H1 (cell line): ENCODE results near the gene RAI14. TPM values are rescaled to one million over a fixed set of nuclear protein-coding genes. Genes with fewer than 3 reads are reported as not detected.
A peak's percentile ranks its signal among the peaks of the same experiment; 100 is the strongest.

ENCODE experiments used
- CTCF ChIA-PET: fragments of 300-600 bp; sonication (Branson Sonifier 250); formaldehyde crosslinking; loops from one replicate; lab custom pipeline; 2021; ENCODE audit not compliant: partially characterized antibody; lab: Charles Lee
- POLR2A ChIA-PET: fragments of 300-600 bp; sonication (Branson Sonifier 250); formaldehyde crosslinking; loops from one replicate; lab custom pipeline; 2021; ENCODE audit warnings: inconsistent platforms; ENCODE audit not compliant: partially characterized antibody; lab: Charles Lee
- DNase-seq, 2 experiments: peaks; one replicate each; pipeline versions ENCODE4 v3.0.0 to v3.0.0-alpha.2; 2010 to 2022; ENCODE audit warnings: low spot score in 2 of 2, low read depth in 1 of 2, mixed read lengths in 1 of 2
- FAIRE-seq: peaks from 2 replicates; lab custom pipeline; 2011; peaks lifted over from hg19 to GRCh38; lab: Jason Lieb, UNC
- H2AFZ ChIP-seq: 2 replicates; pipeline ENCODE4 v1.8.1; 2012; ENCODE audit warnings: low read length, inconsistent platforms
- H2AK5ac ChIP-seq: 2 replicates; pipeline ENCODE4 v1.6.1; 2013; ENCODE audit warnings: low read depth, low read length
- H2BK120ac ChIP-seq: replicated peaks from 2 replicates; pipeline ENCODE3; 2013; ENCODE audit warnings: low read depth, low read length, inconsistent platforms
- H2BK12ac ChIP-seq: 2 replicates; pipeline ENCODE4 v1.6.1; 2013; ENCODE audit warnings: low read depth, low read length
- H2BK15ac ChIP-seq: 2 replicates; pipeline ENCODE4 v1.6.1; 2013; ENCODE audit warnings: low read length
- H2BK20ac ChIP-seq: 2 replicates; pipeline ENCODE4 v1.6.1; 2013; ENCODE audit warnings: low read length
- H2BK5ac ChIP-seq: 2 replicates; pipeline ENCODE4 v1.6.1; 2013; ENCODE audit warnings: low read depth, low read length
- H3K14ac ChIP-seq: 2 replicates; pipeline ENCODE4 v1.6.1; 2013; ENCODE audit warnings: inconsistent platforms; ENCODE audit not compliant: insufficient read length
- H3K18ac ChIP-seq: 2 replicates; pipeline ENCODE4 v1.6.1; 2013; ENCODE audit warnings: low read length; ENCODE audit errors: extremely low read depth
- H3K23ac ChIP-seq: 2 replicates; pipeline ENCODE4 v1.6.1; 2013; ENCODE audit warnings: inconsistent platforms; ENCODE audit not compliant: insufficient read length
- H3K23me2 ChIP-seq: 2 replicates; pipeline ENCODE4 v1.6.1; 2013; ENCODE audit warnings: low read depth, low read length
- H3K27ac ChIP-seq: 2 replicates; pipeline ENCODE4 v1.6.1; 2011; ENCODE audit warnings: low read depth, low read length, inconsistent platforms
- H3K27me3 ChIP-seq, 4 experiments: replicated peaks in 1 of 4; 1 replicate in 1 of 4; 2 replicates in 3 of 4; pipeline versions ENCODE4 v1.6.1 to v1.8.1; 2011 to 2013; ENCODE audit warnings: low read length in 3 of 4, mild to moderate bottlenecking in 3 of 4, inconsistent platforms in 2 of 4, mixed read lengths in 2 of 4, moderate library complexity in 1 of 4; ENCODE audit not compliant: control insufficient read depth in 3 of 4, insufficient read depth in 3 of 4; ENCODE audit errors: extremely low read depth in 1 of 4
- H3K36me3 ChIP-seq, 4 experiments: 2 replicates each; pipeline versions ENCODE4 v1.6.1 to v1.8.1; 2011 to 2013; ENCODE audit warnings: mild to moderate bottlenecking in 4 of 4, low read length in 3 of 4, moderate library complexity in 2 of 4, control low read depth in 1 of 4, inconsistent platforms in 1 of 4; ENCODE audit not compliant: insufficient read depth in 4 of 4, control insufficient read depth in 2 of 4
- H3K4ac ChIP-seq: replicated peaks from 2 replicates; pipeline ENCODE3; 2013; ENCODE audit warnings: low read length, low read depth, mixed read lengths, inconsistent platforms; ENCODE audit not compliant: insufficient read length
- H3K4me1 ChIP-seq, 4 experiments: replicated peaks in 1 of 4; 1 replicate in 1 of 4; 2 replicates in 3 of 4; pipeline versions ENCODE4 v1.6.1 to v1.8.1; 2011 to 2013; ENCODE audit warnings: low read length in 3 of 4, inconsistent platforms in 2 of 4, mixed read lengths in 1 of 4; ENCODE audit not compliant: insufficient read depth in 4 of 4, control insufficient read depth in 3 of 4
- H3K4me2 ChIP-seq, 2 experiments: 2 replicates each; pipeline versions ENCODE4 v1.6.1 to v1.8.1; 2011 to 2013; ENCODE audit warnings: low read depth in 2 of 2, low read length in 2 of 2, control low read depth in 1 of 2, inconsistent platforms in 1 of 2, mild to moderate bottlenecking in 1 of 2; ENCODE audit not compliant: insufficient read depth in 1 of 2
- H3K4me3 ChIP-seq, 4 experiments: fragments of 200-600, 300-600 bp in 1 of 4; sonication (generic), shearing (Covaris generic), sonication (Bioruptor Twin) in 1 of 4; 2 replicates each; pipeline versions ENCODE4 v1.5.1 to v1.8.1; 2011 to 2016; ENCODE audit warnings: low read length in 4 of 4, low read depth in 3 of 4, control low read depth in 2 of 4, inconsistent platforms in 2 of 4, mild to moderate bottlenecking in 2 of 4, mixed read lengths in 1 of 4, moderate library complexity in 1 of 4; ENCODE audit not compliant: insufficient read depth in 2 of 4; ENCODE audit errors: extremely low read depth in 1 of 4
- H3K56ac ChIP-seq: replicated peaks from 2 replicates; pipeline ENCODE3; 2013; ENCODE audit warnings: low read depth, mild to moderate bottlenecking, mixed read lengths, low read length, inconsistent platforms; ENCODE audit not compliant: insufficient read length
- H3K79me1 ChIP-seq: 2 replicates; pipeline ENCODE4 v1.6.1; 2013; ENCODE audit warnings: low read depth, low read length, control low read depth
- H3K79me2 ChIP-seq, 2 experiments: 2 replicates each; pipeline versions ENCODE4 v1.6.1 to v1.8.1; 2012 to 2013; ENCODE audit warnings: low read length in 2 of 2, mild to moderate bottlenecking in 2 of 2, inconsistent platforms in 1 of 2; ENCODE audit not compliant: insufficient read depth in 2 of 2, control insufficient read depth in 1 of 2
- H3K9ac ChIP-seq, 4 experiments: replicated peaks in 1 of 4; 1 replicate in 1 of 4; 2 replicates in 3 of 4; pipeline versions ENCODE4 v1.6.1 to v1.8.1; 2011 to 2013; ENCODE audit warnings: low read depth in 3 of 4, low read length in 3 of 4, control low read depth in 2 of 4, mild to moderate bottlenecking in 2 of 4, moderate library complexity in 2 of 4, inconsistent platforms in 1 of 4; ENCODE audit errors: extremely low read depth in 1 of 4
- H3K9me3 ChIP-seq, 2 experiments: 2 replicates each; pipeline versions ENCODE4 v1.6.1 to v1.8.1; 2012 to 2013; ENCODE audit warnings: mild to moderate bottlenecking in 2 of 2, moderate library complexity in 2 of 2, control low read depth in 1 of 2, inconsistent platforms in 1 of 2, low read depth in 1 of 2, low read length in 1 of 2, mixed read lengths in 1 of 2; ENCODE audit not compliant: insufficient read depth in 2 of 2
- H4K20me1 ChIP-seq, 2 experiments: replicated peaks in 1 of 2; 2 replicates each; pipeline versions ENCODE3 to v1.8.1; 2011 to 2013; ENCODE audit warnings: inconsistent platforms in 2 of 2, low read length in 2 of 2, mild to moderate bottlenecking in 1 of 2; ENCODE audit not compliant: insufficient read depth in 2 of 2, control insufficient read depth in 1 of 2
- H4K5ac ChIP-seq: 2 replicates; pipeline ENCODE4 v1.6.1; 2013; ENCODE audit warnings: low read length, low read depth, mixed read lengths, inconsistent platforms; ENCODE audit not compliant: insufficient read length
- H4K8ac ChIP-seq: 2 replicates; pipeline ENCODE4 v1.8.0; 2013; ENCODE audit warnings: mild to moderate bottlenecking, moderate library complexity, low read length, inconsistent platforms; ENCODE audit not compliant: insufficient read depth; ENCODE audit errors: extremely low read depth
- H4K91ac ChIP-seq: replicated peaks from 2 replicates; pipeline ENCODE3; 2013; ENCODE audit warnings: low read length, mixed read lengths, inconsistent platforms; ENCODE audit not compliant: insufficient read length
- BACH1 ChIP-seq: IDR thresholded peaks from 2 replicates; pipeline ENCODE4 v1.6.1; 2012; ENCODE audit warnings: low read length, improper control_type of control experiment
- RAD21 ChIP-seq, 2 experiments: IDR thresholded peaks in 1 of 2; conservative IDR thresholded peaks in 1 of 2; 2 replicates each; pipeline ENCODE4 v1.6.1; 2011; ENCODE audit warnings: low read depth in 2 of 2, low read length in 2 of 2, improper control_type of control experiment in 1 of 2, inconsistent platforms in 1 of 2, mild to moderate bottlenecking in 1 of 2, moderate library complexity in 1 of 2
- SAP30 ChIP-seq: fragments of 300-600 bp; sonication (generic); IDR thresholded peaks from 2 replicates; pipeline ENCODE4 v1.7.1; 2012; ENCODE audit warnings: low read length, moderate library complexity, mild to moderate bottlenecking, inconsistent platforms; ENCODE audit not compliant: insufficient read depth, insufficient replicate concordance
- WGBS, 2 experiments: shearing (Covaris generic) in 1 of 2; methylation state at CpG; one replicate each; pipeline versions ENCODE4 v1.1.6 to v1.1.7; 2013 to 2015; ENCODE audit warnings: low lambda C conversion rate in 2 of 2, mixed read lengths in 2 of 2, inconsistent platforms in 1 of 2, low coverage in 1 of 2, missing lambda C conversion rate in 1 of 2; ENCODE audit not compliant: insufficient replicate concordance in 2 of 2, insufficient coverage in 1 of 2, insufficient read length in 1 of 2; ENCODE audit errors: extremely low coverage in 1 of 2, missing lambda C conversion rate in 1 of 2; 5-methylcytosine and 5-hydroxymethylcytosine counted together
- polyA plus RNA-seq, 7 experiments: library from polyadenylated mRNA; depleted of rRNA in 3 of 7; stranded (reverse) in 5 of 7; unstranded in 2 of 7; fragments of >200 nt in 5 of 7; fragments of 200-250 nt in 2 of 7; gene quantifications; 1 replicate in 5 of 7; 2 replicates in 1 of 7; 4 replicates in 1 of 7; pipeline versions ENCODE4 v1.2.1 to v1.2.3, GENCODE V29; 2011 to 2013; ENCODE audit warnings: missing spikeins in 2 of 7, mixed read lengths in 2 of 7
- total RNA-seq: library from RNA; stranded (reverse); fragmentation: NEBNext Ultra II Directional; extraction: Animal tissue kit (Norgen Biotek cat#: 25700); gene quantifications from 2 replicates; pipeline ENCODE4 v1.2.1, GENCODE V29; 2021

The RAI14 gene
- total and polyA plus RNA-seq, 2 of the 8 experiments (the other 6 are each of a cell fraction or from before 2014, with no cell fraction given): 48.4 to 210 TPM

DNA sequence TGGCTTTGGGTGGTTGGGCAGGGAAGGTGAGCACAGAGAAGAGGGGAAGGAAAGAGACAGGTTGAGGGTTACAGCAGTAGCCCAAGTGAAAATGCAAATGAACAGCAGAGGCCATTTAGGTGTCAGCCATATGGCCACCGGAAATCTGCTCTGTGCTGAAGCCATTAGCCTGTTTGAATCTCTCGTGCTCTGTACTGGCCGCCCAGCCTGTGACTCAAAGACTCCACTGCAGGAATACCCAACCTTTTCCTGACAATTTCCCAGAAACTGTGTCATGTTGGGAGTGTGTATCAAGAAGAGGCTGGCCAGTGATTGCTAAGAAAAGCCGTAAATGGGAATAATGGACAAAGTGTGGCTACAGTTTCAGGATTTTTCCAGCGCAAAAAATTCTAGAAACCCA is 35.9 kb upstream of the RAI14 start:
- Histone ChIP-seq H3K9ac (no peak overlapping the region), H3K27ac (no peak overlapping the region), H2BK12ac (peak overlapping the region; percentile 33; the same call in 1 of the 2 replicates), H3K4me1 (peaks cover 0 to 8% (median 1%) of the 10 kb centered on the region in 4 experiments; a peak in 2 of 7 replicates), H3K79me1 (no peaks in the 10 kb centered on the region), H4K91ac (no peak overlapping the region), H3K79me2 (no peaks in the 10 kb centered on the region), H3K23ac (no peak overlapping the region), H3K27me3 (no peaks in the 10 kb centered on the region), H3K56ac (no peak overlapping the region), H3K36me3 (no peaks in the 10 kb centered on the region), H4K20me1 (no peaks in the 10 kb centered on the region), H2BK20ac (peak overlapping the region; percentile 43; the same call in 1 of the 2 replicates), H4K8ac (no peak overlapping the region; the same call in 1 of the 2 replicates), H3K4me3 (no peak overlapping the region), H2BK5ac (peak overlapping the region; percentile 26; the same call in 1 of the 2 replicates), H3K18ac (peak overlapping the region; percentile 63; the same call in 1 of the 2 replicates), H2AFZ (peak overlapping the region; percentile 54; the same call in 1 of the 2 replicates), H3K4ac (peak overlapping the region; percentile 14), H4K5ac (no peak overlapping the region), H3K9me3 (no peaks in the 10 kb centered on the region), H3K4me2 (no peak overlapping the region), H3K14ac (no peak overlapping the region), H2AK5ac (no peak overlapping the region; the same call in 1 of the 2 replicates), H2BK15ac (no peak overlapping the region), H2BK120ac (no peak overlapping the region), H3K23me2 (no peaks in the 10 kb centered on the region)
- FAIRE-seq: no peak
- ChIA-PET POLR2A (no interaction called here), CTCF (no interaction called here)
- DNase-seq: no peak
- 93% methylated on average over 5 of the region's 5 CpGs; no CpG with 5 or more reads in 1 of the 2 experiments for WGBS, 2 experiments
- no peak for TF ChIP-seq SAP30
- no peak for TF ChIP-seq BACH1
- TF ChIP-seq RAD21 (IDR thresholded peaks at IDR 0.05 in 1 of 2, conservative IDR thresholded peaks at IDR 0.05 in 1 of 2; ENCODE audit: low read depth in 2 of 2, low read length in 2 of 2): no peak
